Lower leg skin (tissue), 3 donors: ENCODE measurements around the gene SETD3.

Experiments
- CTCF ChIP-seq, 3 donors: fragments of 450-650 bp; IDR thresholded peaks; one replicate each; pipeline ENCODE4 v1.5.1; 2016; ENCODE audit warnings: antibody characterized with exemption in 3 of 3, mild to moderate bottlenecking in 3 of 3, moderate library complexity in 2 of 3
- POLR2A ChIP-seq, 2 donors: fragments of 450-650 bp; IDR thresholded peaks; one replicate each; pipeline ENCODE4 v1.6.1; 2016 to 2017; ENCODE audit warnings: antibody characterized with exemption in 2 of 2, mild to moderate bottlenecking in 1 of 2, moderate library complexity in 1 of 2

- no peak for TF ChIP-seq CTCF (IDR thresholded peaks at IDR 0.05)
- no peak for TF ChIP-seq POLR2A (IDR thresholded peaks at IDR 0.05)
Measured at GRCh38 chr14:99497894-99498293, 17.2 kb upstream of the SETD3 start.
